Measurements from ENCODE around the gene IFFO2. TPM values are rescaled to one million over a fixed set of nuclear protein-coding genes. Genes with fewer than 3 reads are reported as not detected.

IFFO2 gene
- total RNA-seq, 3 donors from 2014 or later = 36.0 to 47.6 (median 36.1) TPM

GRCh38 chr1:18981242-18981641 lies 24.8 kb upstream of the IFFO2 start:
- Mint-ChIP-seq H3K9me3 (peaks cover 13% of the 10 kb centered on the region), H3K36me3 (ENCODE audit: insufficient read depth) (no peaks in the 10 kb centered on the region), H3K4me1 (ENCODE audit: low read depth) (no peaks in the 10 kb centered on the region), H3K4me3 (no peak overlapping the region), H3K27me3 (ENCODE audit: low read depth) (peaks cover 15% of the 10 kb centered on the region)
- ATAC-seq (no peak), DNase-seq (no peak)

- H3K36me3 Mint-ChIP-seq (ENCODE audit: insufficient read depth) = no peaks in the 10 kb centered on the region
- H3K4me3 Mint-ChIP-seq = no peak overlapping the region
- peaks cover 13% of the 10 kb centered on the region for H3K9me3 Mint-ChIP-seq
- no peaks in the 10 kb centered on the region for H3K4me1 Mint-ChIP-seq (ENCODE audit: low read depth)
- H3K27me3 Mint-ChIP-seq (ENCODE audit: low read depth) = peaks cover 17% of the 10 kb centered on the region
- ATAC-seq = no peak
- DNase-seq = no peak
Measured at GRCh38 chr1:18978706-18979105, 22.2 kb upstream of the IFFO2 start.

- Mint-ChIP-seq H3K27me3 (ENCODE audit: low read depth) (peaks cover 17% of the 10 kb centered on the region), H3K9me3 (peaks cover 13% of the 10 kb centered on the region), H3K4me1 (ENCODE audit: low read depth) (peaks cover 2% of the 10 kb centered on the region), H3K4me3 (no peak overlapping the region), H3K36me3 (ENCODE audit: insufficient read depth) (no peaks in the 10 kb centered on the region)
- no peak for DNase-seq
- no peak for ATAC-seq
Measured at GRCh38 chr1:18977428-18977827, 21.0 kb upstream of the IFFO2 start.

GRCh38 chr1:18976096-18976495 lies 19.6 kb upstream of the IFFO2 start:
- no peaks in the 10 kb centered on the region for H3K36me3 Mint-ChIP-seq (ENCODE audit: insufficient read depth)
- H3K27me3 Mint-ChIP-seq (ENCODE audit: low read depth) = peaks cover 15% of the 10 kb centered on the region
- DNase-seq = no peak
- H3K4me3 Mint-ChIP-seq = no peak overlapping the region
- ATAC-seq = no peak
- H3K9me3 Mint-ChIP-seq = peaks cover 10% of the 10 kb centered on the region
- peaks cover 2% of the 10 kb centered on the region for H3K4me1 Mint-ChIP-seq (ENCODE audit: low read depth)

- ATAC-seq = no peak
- Mint-ChIP-seq H3K36me3 (ENCODE audit: insufficient read depth) (no peaks in the 10 kb centered on the region), H3K27me3 (ENCODE audit: low read depth) (peaks cover 10% of the 10 kb centered on the region), H3K4me1 (ENCODE audit: low read depth) (peaks cover 2% of the 10 kb centered on the region), H3K9me3 (no peaks in the 10 kb centered on the region), H3K4me3 (no peak overlapping the region)
- no peak for DNase-seq
Measured at GRCh38 chr1:18974606-18975005, 18.1 kb upstream of the IFFO2 start.

DNA sequence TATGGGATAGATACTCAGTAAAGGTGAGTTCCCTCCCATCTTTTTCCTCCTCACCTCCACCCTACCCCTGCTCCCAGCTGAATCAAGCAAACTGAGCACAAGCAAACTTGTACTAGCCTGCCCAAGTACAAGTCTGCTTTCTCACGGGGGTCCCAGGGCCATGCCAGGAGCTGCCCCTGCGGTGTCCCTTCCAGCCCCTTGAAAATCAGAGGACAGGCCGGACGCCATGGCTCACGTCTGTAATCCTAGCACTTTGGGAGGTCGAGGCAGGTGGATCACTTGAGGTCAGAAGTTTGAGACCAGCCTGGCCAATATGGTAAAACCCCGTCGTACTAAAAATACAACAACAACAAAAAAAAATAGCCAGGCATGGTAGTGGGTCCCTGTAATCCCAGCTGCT lies 17.5 kb upstream of the IFFO2 start:
- peaks cover 10% of the 10 kb centered on the region for H3K27me3 Mint-ChIP-seq (ENCODE audit: low read depth)
- H3K4me1 Mint-ChIP-seq (ENCODE audit: low read depth) = peaks cover 2% of the 10 kb centered on the region
- H3K36me3 Mint-ChIP-seq (ENCODE audit: insufficient read depth) = no peaks in the 10 kb centered on the region
- DNase-seq = no peak
- ATAC-seq = no peak
- H3K4me3 Mint-ChIP-seq = no peak overlapping the region
- no peaks in the 10 kb centered on the region for H3K9me3 Mint-ChIP-seq

GRCh38 chr1:18973446-18973955 lies 17.0 kb upstream of the IFFO2 start:
- ATAC-seq (no peak), DNase-seq (no peak)
- Mint-ChIP-seq H3K27me3 (ENCODE audit: low read depth) (peaks cover 8% of the 10 kb centered on the region), H3K9me3 (no peaks in the 10 kb centered on the region), H3K4me3 (no peak overlapping the region), H3K4me1 (ENCODE audit: low read depth) (peaks cover 2% of the 10 kb centered on the region), H3K36me3 (ENCODE audit: insufficient read depth) (no peaks in the 10 kb centered on the region)

DNA sequence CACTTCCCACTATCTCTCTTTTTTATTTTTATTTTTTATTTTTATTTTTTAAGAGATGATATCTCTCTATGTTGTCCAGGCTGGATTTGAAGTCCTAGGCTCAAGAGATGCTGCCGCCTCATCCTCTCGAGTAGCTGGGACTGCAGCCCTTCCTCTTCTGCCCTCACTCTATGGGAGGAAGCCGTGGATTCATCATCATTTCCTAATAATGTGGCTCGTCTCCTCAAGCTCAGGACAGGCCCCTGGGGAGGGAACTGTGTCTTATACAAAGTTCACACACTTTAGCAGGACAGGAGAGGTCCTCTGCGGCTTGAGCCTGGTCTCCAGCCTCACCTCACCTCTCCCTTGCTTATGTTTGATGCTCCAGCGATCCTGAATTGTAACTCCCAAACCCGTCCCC lies 16.5 kb upstream of the IFFO2 start:
- ATAC-seq = no peak
- Mint-ChIP-seq H3K4me3 (no peak overlapping the region), H3K9me3 (no peaks in the 10 kb centered on the region), H3K36me3 (ENCODE audit: insufficient read depth) (no peaks in the 10 kb centered on the region), H3K4me1 (ENCODE audit: low read depth) (peaks cover 2% of the 10 kb centered on the region), H3K27me3 (ENCODE audit: low read depth) (peaks cover 6% of the 10 kb centered on the region)
- no peak for DNase-seq

DNA sequence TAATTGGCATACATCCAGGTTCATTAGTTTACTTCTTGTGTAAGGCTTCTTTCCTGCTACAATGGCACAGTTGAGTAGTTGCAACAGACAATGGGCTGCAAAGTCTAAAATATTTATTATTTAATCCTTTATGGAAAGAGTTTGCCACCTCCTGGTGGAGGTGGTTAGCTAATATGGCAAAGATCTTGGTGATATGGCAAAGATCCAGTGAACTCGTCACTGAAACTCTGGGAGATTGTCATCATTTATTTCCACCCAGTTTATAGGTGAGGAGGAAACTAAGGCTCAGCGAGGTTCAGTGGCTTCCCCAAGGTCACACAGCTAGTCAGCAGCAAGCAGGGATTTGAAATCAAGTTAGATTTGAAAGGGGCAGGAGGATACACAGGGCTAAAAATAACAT lies 16.1 kb upstream of the IFFO2 start:
- Mint-ChIP-seq H3K4me3 (no peak overlapping the region), H3K36me3 (ENCODE audit: insufficient read depth) (no peaks in the 10 kb centered on the region), H3K9me3 (no peaks in the 10 kb centered on the region), H3K27me3 (ENCODE audit: low read depth) (peaks cover 6% of the 10 kb centered on the region), H3K4me1 (ENCODE audit: low read depth) (peaks cover 2% of the 10 kb centered on the region)
- DNase-seq = no peak
- no peak for ATAC-seq

- no peaks in the 10 kb centered on the region for H3K36me3 Mint-ChIP-seq (ENCODE audit: insufficient read depth)
- peaks cover 5% of the 10 kb centered on the region for H3K4me1 Mint-ChIP-seq (ENCODE audit: low read depth)
- no peaks in the 10 kb centered on the region for H3K9me3 Mint-ChIP-seq
- ATAC-seq (no peak), DNase-seq (no peak)
- peaks cover 3% of the 10 kb centered on the region for H3K27me3 Mint-ChIP-seq (ENCODE audit: low read depth)
- H3K4me3 Mint-ChIP-seq = no peak overlapping the region
Measured at GRCh38 chr1:18970762-18971161, 14.3 kb upstream of the IFFO2 start.

DNA sequence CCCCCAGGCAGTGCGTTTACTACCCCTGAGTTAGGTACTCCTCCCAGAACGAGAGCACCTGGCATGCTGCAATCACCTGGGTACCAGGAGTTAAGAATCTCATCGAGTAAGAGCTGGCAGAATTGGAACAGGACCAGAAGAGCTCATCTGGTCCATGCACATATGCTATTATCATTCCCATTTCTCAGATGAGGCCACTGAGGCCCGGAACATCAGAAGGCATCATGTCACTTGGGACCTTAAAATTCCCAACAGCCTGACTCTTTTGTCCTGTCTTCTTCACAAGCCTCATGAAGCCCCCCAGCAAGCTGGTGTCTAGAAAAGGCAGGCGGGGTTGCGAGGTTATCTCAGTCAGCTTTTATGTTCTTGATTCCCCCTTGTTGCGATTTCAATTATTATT lies 13.9 kb upstream of the IFFO2 start:
- no peaks in the 10 kb centered on the region for H3K36me3 Mint-ChIP-seq (ENCODE audit: insufficient read depth)

DNA sequence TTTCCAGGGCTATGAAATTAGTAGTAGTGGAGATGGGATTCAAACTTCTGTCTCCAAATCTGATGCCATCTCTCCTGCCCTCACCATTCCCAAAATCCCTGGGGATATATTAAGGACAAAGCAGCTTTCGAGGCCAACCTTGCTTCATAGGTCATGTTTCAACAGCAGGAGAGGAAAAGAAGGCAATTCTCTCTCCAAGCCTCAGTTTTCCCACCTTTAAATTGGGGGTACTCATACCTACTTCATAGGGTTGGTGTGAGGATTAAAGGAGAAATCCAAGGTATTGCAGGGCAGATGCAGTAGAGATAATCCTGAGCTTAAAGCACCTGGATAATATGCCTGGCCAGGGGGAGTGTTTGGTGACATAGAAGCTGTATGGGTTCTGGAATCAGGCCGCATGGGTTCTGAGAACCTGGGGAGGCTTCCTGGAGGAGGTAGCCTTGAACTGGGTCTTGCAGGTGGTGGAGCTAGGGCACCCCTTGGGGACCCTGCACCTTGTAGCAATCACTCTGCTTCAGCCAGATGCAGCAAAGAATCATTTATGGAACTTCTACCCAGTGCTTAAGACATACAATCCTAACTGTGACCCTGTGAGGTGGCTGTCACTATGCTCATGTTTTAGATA lies 10.7 kb upstream of the IFFO2 start:
- Mint-ChIP-seq H3K4me1 (ENCODE audit: low read depth) (peaks cover 9% of the 10 kb centered on the region), H3K27me3 (ENCODE audit: low read depth) (no peaks in the 10 kb centered on the region), H3K36me3 (ENCODE audit: insufficient read depth) (no peaks in the 10 kb centered on the region), H3K4me3 (no peak overlapping the region), H3K9me3 (no peaks in the 10 kb centered on the region)
- no peak for ATAC-seq
- no peak for DNase-seq

More for the DNA sequence above, 13.9 kb upstream of the IFFO2 start:
- Mint-ChIP-seq H3K27me3 (ENCODE audit: low read depth) (peaks cover under 1% of the 10 kb centered on the region), H3K9me3 (no peaks in the 10 kb centered on the region), H3K4me3 (no peak overlapping the region), H3K4me1 (ENCODE audit: low read depth) (peaks cover 7% of the 10 kb centered on the region)
- ATAC-seq = no peak
- no peak for DNase-seq

- Mint-ChIP-seq H3K9me3 (no peaks in the 10 kb centered on the region), H3K4me1 (ENCODE audit: low read depth) (peaks cover 9% of the 10 kb centered on the region), H3K27me3 (ENCODE audit: low read depth) (no peaks in the 10 kb centered on the region), H3K4me3 (no peak overlapping the region), H3K36me3 (ENCODE audit: insufficient read depth) (no peaks in the 10 kb centered on the region)
- DNase-seq = no peak
- ATAC-seq = peak; percentile 80 to 82
Measured at GRCh38 chr1:18965206-18966173, 9.0 kb upstream of the IFFO2 start.

GRCh38 chr1:18963968-18964367 lies 7.5 kb upstream of the IFFO2 start:
- ATAC-seq (no peak), DNase-seq (no peak)
- H3K9me3 Mint-ChIP-seq = no peaks in the 10 kb centered on the region
- no peaks in the 10 kb centered on the region for H3K27me3 Mint-ChIP-seq (ENCODE audit: low read depth)
- H3K36me3 Mint-ChIP-seq (ENCODE audit: insufficient read depth) = no peaks in the 10 kb centered on the region
- peaks cover 9% of the 10 kb centered on the region for H3K4me1 Mint-ChIP-seq (ENCODE audit: low read depth)
- H3K4me3 Mint-ChIP-seq = no peak overlapping the region
